Erythroblast (primary cell): ENCODE results near the gene PAX4.

ENCODE experiments used
- GATA1 ChIP-seq: IDR thresholded peaks from 2 replicates; pipeline ENCODE4 v1.6.1; 2011; ENCODE audit warnings: low read depth, mild to moderate bottlenecking, control low read depth, low read length, moderate library complexity
- POLR2A ChIP-seq: IDR thresholded peaks from 2 replicates; pipeline ENCODE4 v1.6.1; 2011; ENCODE audit warnings: mild to moderate bottlenecking, low read length

- no peak for TF ChIP-seq POLR2A
- no peak for TF ChIP-seq GATA1
These were observed 37.8 kb upstream of the PAX4 start for GRCh38 chr7:127655720-127656119.
